PFSK-1 (cell line): ENCODE results near the gene SNX24.

Experiments used
- POLR2AphosphoS5 ChIP-seq: IDR thresholded peaks from 2 replicates; pipeline ENCODE4 v1.6.1; 2012; ENCODE audit warnings: low read depth, mild to moderate bottlenecking, control low read depth, low read length, moderate library complexity
- REST ChIP-seq, 2 experiments: IDR thresholded peaks; 2 replicates each; pipeline versions ENCODE4 v1.6.1 to v1.8.0; 2011 to 2012; ENCODE audit warnings: low read depth in 2 of 2, low read length in 2 of 2, control low read depth in 1 of 2, inconsistent platforms in 1 of 2, mild to moderate bottlenecking in 1 of 2, moderate library complexity in 1 of 2; ENCODE audit not compliant: insufficient read depth in 1 of 2
- SIN3A ChIP-seq: IDR thresholded peaks from 2 replicates; pipeline ENCODE4 v1.6.1; 2012; ENCODE audit warnings: mild to moderate bottlenecking, low read length, moderate library complexity, borderline replicate concordance; ENCODE audit not compliant: insufficient read depth
- TAF1 ChIP-seq: IDR thresholded peaks from 2 replicates; pipeline ENCODE4 v1.6.1; 2012; ENCODE audit warnings: low read length, control low read depth, borderline replicate concordance; ENCODE audit not compliant: insufficient read depth

GRCh38 chr5:122947372-122947771, 102.0 kb downstream of the SNX24 start:
- TF ChIP-seq TAF1 (no peak), REST (IDR thresholded peaks at IDR 0.05; ENCODE audit: insufficient read depth in 1 of 2, low read depth in 2 of 2, low read length in 2 of 2) (no peak), POLR2AphosphoS5 (no peak), SIN3A (no peak)
